IPS-18a (cell line): Measurements from ENCODE around the gene MPV17.
"Not testable (repeated sequence)": the region's sequence is repeated elsewhere in the genome, so short reads cannot be mapped to it uniquely, and the experiment has no call there.

ENCODE experiments used
- H3K27ac ChIP-seq: one replicate; pipeline ENCODE4 v1.5.1; 2013; ENCODE audit warnings: low read length
- H3K27me3 ChIP-seq: one replicate; pipeline ENCODE4 v1.6.1; 2013; ENCODE audit warnings: mild to moderate bottlenecking, low read length; ENCODE audit not compliant: control insufficient read depth, insufficient read depth
- H3K36me3 ChIP-seq: one replicate; pipeline ENCODE4 v1.6.1; 2013; ENCODE audit warnings: low read depth, low read length; ENCODE audit not compliant: control insufficient read depth
- H3K4me1 ChIP-seq: one replicate; pipeline ENCODE4 v1.6.1; 2013; ENCODE audit warnings: low read depth, low read length; ENCODE audit not compliant: control insufficient read depth
- H3K4me3 ChIP-seq: one replicate; pipeline ENCODE4 v1.5.1; 2013; ENCODE audit warnings: low read length
- H3K9ac ChIP-seq: one replicate; pipeline ENCODE4 v1.6.1; 2013; ENCODE audit warnings: mild to moderate bottlenecking, low read length, moderate library complexity
- H3K9me3 ChIP-seq: one replicate; pipeline ENCODE4 v1.6.1; 2013; ENCODE audit warnings: low read depth, low read length; ENCODE audit not compliant: control insufficient read depth

MPV17 gene

DNA sequence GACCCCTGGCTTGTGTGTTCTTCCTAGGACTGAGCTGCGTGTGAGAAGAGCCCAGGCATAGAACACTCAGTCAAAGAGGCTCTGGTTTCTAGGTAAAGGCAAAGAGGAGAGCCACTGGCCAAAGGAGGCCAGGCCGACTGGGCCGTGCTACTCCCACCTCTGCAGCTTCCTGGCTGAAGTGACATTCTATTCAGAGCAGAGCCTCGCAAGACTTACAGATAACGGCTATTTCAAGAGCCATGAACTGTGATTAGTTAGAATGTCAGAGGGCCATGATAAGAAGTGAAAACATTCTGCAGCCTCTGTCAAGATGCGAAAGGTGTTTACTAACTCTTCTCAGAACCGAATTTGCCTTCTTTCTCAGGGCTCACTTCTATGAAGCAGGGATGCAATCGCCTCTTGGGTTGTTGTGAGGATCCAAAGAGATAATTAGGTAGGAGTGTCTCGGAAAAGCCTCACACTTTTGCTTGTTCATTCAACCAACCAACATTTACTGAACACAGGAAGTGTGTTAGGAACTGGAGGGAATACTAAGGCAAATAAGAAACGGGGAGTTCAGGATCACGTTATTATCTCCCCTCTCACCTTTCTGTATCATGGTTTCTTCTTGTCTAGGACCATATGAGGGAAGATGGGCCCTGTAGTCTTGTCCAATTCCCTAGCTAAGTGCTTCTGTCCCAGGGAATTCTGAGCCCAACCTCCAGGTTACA is 51.1 kb downstream of the MPV17 start:
- H3K9ac ChIP-seq: no peak overlapping the region
- peaks cover 6% of the 10 kb centered on the region for H3K27me3 ChIP-seq
- H3K9me3 ChIP-seq: no peaks in the 10 kb centered on the region

DNA sequence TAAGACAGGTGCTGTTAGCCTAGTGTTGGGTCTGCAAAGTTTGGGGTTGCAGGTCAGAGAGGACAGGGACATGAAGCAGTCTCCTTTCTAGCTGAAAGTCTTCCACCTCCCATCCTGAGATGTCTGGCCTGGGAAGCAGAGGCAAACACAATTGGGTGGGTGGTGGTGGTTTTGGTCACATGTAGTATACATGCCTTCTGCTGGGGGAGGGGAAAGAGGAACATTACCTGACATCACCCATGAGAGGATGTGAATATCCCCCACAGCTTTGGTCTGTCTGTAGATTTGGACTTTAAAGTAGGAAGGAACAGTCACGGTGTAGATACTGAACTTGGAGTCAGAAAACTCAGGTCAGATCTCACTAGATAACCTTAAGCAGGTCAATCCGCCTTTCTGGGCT is 52.2 kb downstream of the MPV17 start:
- Histone ChIP-seq H3K36me3 (no peaks in the 10 kb centered on the region), H3K4me1 (no peaks in the 10 kb centered on the region), H3K4me3 (no peak overlapping the region), H3K27me3 (peaks cover 17% of the 10 kb centered on the region), H3K9ac (no peak overlapping the region), H3K27ac (no peak overlapping the region), H3K9me3 (no peaks in the 10 kb centered on the region)

More for the DNA sequence above, 51.1 kb downstream of the MPV17 start:
- no peak overlapping the region for H3K27ac ChIP-seq
- H3K4me3 ChIP-seq: no peak overlapping the region
- H3K4me1 ChIP-seq: no peaks in the 10 kb centered on the region
- no peaks in the 10 kb centered on the region for H3K36me3 ChIP-seq

DNA sequence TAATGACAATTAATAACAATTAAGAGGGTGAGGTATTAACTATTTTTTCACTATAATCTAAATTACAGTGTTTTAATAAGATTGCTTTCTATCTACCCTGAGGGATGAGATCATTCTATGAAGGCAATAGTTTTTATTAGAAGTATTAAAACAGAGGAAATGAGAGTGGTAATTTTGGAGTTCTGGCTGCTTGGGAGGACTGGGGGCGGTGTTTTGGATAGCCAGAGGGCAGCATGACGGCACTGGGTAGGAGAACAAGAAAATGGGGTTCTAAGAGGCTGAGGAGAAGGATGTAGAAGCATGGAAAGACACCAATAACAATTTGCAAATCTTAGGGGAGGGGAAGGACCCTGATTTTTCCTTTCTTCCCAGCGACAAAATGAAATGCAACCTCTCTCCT is 52.8 kb downstream of the MPV17 start:
- no peak overlapping the region for H3K9ac ChIP-seq
- H3K9me3 ChIP-seq: no peaks in the 10 kb centered on the region
- peaks cover 23% of the 10 kb centered on the region for H3K27me3 ChIP-seq
- no peaks in the 10 kb centered on the region for H3K36me3 ChIP-seq
- no peaks in the 10 kb centered on the region for H3K4me1 ChIP-seq
- H3K4me3 ChIP-seq: no peak overlapping the region
- H3K27ac ChIP-seq: no peak overlapping the region

DNA sequence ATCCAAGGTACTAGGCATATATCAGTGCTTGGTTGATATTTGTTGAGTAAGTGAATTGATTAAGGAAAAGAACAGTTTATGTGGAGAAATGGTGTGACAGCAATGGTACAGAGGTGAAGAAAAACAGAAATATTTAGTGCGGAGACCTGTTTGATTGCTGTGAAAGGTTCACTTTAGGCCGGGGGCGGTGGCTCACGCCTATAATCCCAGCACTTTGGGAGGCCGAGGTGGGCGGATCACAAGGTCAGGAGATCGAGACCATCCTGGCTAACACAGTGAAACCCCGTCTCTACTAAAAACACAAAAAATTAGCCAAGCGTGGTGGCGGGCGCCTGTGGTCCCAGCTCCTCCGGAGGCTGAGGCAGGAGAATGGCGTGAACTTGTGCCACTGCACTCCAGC is 54.6 kb downstream of the MPV17 start:
- not testable (repeated sequence) for H3K27ac ChIP-seq, H3K4me3 ChIP-seq, H3K36me3 ChIP-seq, H3K9me3 ChIP-seq, H3K9ac ChIP-seq, H3K4me1 ChIP-seq
- H3K27me3 ChIP-seq: peaks cover 41% of the 10 kb centered on the region

DNA sequence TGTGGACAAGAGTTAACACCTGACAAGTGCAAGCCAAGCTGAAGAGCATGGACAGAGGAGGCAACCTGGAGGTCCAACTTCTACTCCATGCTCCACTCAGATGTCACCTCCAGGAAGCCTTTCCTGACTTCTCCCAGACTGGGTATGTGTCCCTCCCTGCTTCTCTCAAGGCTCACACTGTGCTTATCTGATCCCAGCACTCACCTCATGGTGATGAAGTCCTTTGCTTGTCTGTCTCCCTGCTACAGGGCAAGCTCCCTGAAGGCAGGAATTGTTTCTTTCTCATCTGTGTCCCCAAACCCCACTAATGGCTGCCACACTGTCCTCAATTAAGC is 57.4 kb downstream of the MPV17 start:
- H3K9me3 ChIP-seq: no peaks in the 10 kb centered on the region
- H3K27ac ChIP-seq: no peak overlapping the region
- no peak overlapping the region for H3K9ac ChIP-seq
- no peaks in the 10 kb centered on the region for H3K36me3 ChIP-seq
- peak overlapping the region; percentile 65 for H3K4me3 ChIP-seq
- peaks cover 11% of the 10 kb centered on the region for H3K4me1 ChIP-seq
- peaks cover 69% of the 10 kb centered on the region for H3K27me3 ChIP-seq

DNA sequence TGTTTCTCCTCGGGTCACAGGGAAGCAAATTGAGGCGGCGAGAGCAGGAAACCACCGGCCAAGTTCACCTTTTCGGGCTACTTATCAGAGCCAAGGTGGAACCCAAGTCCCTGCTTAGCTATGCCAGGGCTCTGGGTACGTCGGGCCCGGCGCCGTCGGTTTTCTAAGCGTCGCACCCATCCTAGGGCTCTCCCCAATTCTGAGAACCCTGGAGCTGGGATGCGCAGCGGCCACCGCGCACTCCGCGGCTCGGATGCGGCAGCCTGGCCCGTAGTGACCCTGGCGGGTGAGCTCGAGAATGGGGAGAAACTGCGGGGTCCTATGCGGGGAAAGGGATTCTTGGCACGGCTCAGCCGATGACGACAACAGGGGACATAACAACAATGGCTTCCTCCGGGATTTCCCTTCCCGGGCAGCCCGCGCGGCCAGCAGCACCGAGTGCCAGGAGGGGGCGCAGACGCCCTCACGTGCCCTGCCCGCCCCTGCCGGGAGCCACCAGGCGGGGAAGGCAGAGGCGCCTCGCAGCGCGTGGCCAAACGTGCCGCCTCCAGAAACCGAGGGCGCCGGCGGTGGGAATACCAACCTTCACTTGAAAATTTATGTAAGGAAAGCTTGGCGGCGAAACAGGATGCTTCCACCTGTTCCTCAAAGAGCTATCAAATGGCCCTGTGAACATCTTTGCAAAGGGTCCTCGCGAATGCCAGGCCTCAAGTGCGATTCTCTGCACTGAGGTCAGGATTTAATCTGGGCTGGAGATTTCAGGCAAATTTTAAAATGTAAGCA is 58.0 kb downstream of the MPV17 start:
- Histone ChIP-seq H3K27ac (no peak overlapping the region), H3K9me3 (no peaks in the 10 kb centered on the region), H3K9ac (peak overlapping the region; percentile 55), H3K36me3 (no peaks in the 10 kb centered on the region), H3K4me3 (peak overlapping the region; percentile 65), H3K4me1 (peaks cover 11% of the 10 kb centered on the region), H3K27me3 (peaks cover 75% of the 10 kb centered on the region)

DNA sequence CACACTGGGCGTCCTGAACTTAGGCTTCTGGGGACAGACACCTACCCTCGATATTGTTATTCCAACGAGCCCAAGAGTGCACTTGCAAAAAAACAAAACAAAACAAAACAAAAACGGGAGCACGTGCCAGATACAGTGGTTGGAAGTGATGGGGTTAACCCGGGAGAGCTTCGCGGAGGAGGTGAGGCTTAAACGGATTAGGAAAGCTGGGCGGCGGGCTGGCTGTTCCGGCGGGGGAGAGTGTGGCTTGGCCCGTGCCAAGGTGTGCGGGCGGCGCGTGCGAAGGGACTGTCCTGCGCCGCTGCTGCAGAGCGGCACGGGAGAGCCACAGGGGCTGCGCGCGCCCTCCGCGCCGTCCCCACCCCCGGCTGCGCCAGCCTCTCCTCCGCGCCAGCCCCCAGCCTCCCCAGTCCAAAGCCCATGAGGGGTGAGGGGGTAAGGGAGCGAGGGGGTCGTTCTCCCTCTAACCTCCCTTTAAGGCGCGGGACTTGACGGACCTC is 58.6 kb downstream of the MPV17 start:
- H3K4me3 ChIP-seq: peak overlapping the region; percentile 65
- no peaks in the 10 kb centered on the region for H3K36me3 ChIP-seq
- H3K9ac ChIP-seq: peak overlapping the region; percentile 55
- peaks cover 80% of the 10 kb centered on the region for H3K27me3 ChIP-seq
- H3K27ac ChIP-seq: no peak overlapping the region
- H3K4me1 ChIP-seq: peaks cover 11% of the 10 kb centered on the region
- no peaks in the 10 kb centered on the region for H3K9me3 ChIP-seq

DNA sequence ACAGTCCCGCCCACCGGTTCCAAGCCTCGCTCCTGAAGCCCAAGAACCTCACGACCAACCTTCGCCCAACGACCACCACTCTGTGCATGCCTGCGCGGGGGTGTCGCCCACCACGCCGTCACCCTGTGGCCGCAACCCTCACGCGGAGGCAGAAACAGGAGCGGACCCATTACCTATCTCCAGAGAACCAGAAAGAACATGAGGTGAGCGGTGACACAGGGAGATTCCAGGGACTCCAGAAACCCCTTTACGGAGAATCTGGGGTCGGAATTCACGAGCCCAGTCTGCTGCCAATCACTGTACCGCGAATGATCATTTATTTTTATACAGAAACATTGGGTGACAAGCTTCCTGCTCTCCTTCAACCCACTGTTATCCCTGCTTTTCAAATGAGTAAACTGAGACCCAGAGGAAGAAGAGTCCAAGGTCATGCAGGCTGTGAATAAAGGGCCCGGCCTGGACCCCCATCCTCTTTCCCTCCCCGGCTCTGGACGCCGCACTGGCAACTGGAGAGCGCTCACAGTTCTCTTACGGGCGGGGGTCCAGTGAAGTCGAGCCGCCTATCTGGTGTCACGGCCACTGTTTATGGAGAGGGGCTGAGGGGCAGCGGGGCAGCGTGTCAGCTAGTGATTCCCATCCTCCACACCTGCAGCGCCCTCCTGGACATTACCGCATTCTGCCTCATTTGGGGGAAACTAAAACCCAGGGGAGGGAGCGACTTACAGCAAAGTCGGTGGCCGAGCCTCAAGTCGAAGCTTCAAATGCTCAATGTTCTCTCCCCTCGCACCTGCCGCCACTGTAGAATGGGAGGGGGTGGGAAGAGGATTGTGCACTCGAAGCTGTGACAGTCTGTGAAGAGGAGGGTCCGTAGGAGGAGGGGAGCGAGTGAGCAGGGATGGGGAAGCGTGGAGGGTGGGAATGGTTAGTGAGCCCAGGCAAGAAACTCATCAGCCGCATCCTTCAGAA is 59.3 kb downstream of the MPV17 start:
- Histone ChIP-seq H3K9me3 (no peaks in the 10 kb centered on the region), H3K9ac (no peak overlapping the region), H3K4me1 (peaks cover 11% of the 10 kb centered on the region), H3K4me3 (peak overlapping the region; percentile 65), H3K27ac (no peak overlapping the region), H3K36me3 (no peaks in the 10 kb centered on the region), H3K27me3 (peaks cover 80% of the 10 kb centered on the region)

DNA sequence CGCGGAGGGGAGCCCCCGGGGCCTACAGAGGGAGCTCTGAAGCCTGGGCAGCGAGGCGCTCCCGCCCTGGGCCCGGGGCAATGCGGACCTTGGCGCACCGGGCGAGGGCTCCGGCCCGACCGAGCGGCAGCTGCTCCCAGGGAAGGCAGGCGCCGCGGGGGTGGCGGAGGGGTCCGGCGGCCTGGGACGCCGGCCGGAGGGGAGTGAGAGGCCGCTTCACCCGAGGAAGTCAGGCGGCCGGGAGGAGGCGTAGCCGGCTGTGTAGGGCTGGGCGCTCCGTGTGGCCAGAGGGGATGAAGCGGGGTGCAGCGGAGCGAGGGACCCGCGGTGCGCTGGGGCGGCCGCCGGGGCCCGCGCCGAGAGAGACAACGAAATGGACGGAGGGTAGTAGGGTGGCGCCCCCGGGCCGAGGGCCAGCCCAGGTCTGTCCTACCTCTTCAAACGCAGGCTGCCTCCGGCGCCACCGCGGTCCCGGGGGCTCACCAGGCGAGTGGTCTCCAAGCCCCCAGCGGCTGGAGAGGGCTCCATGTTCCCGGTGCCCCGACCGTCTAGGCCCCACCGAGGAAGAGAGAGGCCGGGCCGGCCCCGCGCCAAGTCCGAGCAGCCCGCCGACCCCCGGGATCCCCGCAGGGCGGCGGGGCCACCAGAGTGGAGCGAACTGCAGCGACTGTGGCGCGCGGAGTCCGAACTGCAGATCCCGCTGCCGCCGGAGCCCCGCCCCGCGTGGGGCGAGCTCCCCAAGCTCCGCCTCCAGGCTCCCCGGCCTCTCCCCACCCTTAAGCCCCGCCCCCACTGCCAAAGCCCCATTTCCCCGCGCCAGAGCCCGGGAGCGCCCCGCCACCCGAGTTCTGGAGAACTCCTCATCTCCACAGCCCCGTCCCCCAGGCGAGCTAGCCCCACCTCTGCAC is 60.3 kb downstream of the MPV17 start, which contains the start of gene SLC30A3:
SLC30A3 (minus strand) TSS at position 669 of the 908 bp plus-strand sequence; CDS start at position 528, 141 bp downstream.
- H3K9ac ChIP-seq: peak within 1 kb of the TSS; percentile 9
- H3K27me3 ChIP-seq: peaks cover 80% of the 10 kb centered on the region
- H3K27ac ChIP-seq: no peak within 1 kb of the TSS
- peak within 1 kb of the TSS; percentile 65 for H3K4me3 ChIP-seq
- H3K4me1 ChIP-seq: peaks cover 11% of the 10 kb centered on the region
- no peaks in the 10 kb centered on the region for H3K36me3 ChIP-seq
- H3K9me3 ChIP-seq: no peaks in the 10 kb centered on the region

DNA sequence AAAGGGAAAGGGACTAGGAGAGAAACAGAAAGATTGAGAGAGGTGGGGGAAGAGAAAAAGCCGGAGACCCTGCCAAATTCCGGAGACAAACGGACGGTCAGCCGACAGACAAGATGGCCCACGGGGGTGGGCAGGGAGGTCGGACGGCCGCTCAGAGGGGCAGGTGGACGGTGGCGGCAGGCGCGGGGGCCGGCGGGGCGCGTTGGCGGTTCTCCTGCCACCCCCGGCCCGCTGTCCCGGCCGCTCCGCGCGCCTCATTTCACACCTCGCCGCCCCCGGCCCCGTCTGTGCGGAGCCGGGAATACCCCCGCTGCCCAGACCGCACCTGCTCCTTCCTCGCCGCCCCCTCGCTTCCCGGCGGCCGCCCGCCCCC is 61.0 kb downstream of the MPV17 start:
- Histone ChIP-seq H3K27ac (no peak overlapping the region), H3K36me3 (no peaks in the 10 kb centered on the region), H3K9ac (peak overlapping the region; percentile 9), H3K4me1 (peaks cover 11% of the 10 kb centered on the region), H3K4me3 (peak overlapping the region; percentile 65), H3K9me3 (no peaks in the 10 kb centered on the region), H3K27me3 (peaks cover 75% of the 10 kb centered on the region)
